ENCODE data around the gene MRAP. TPM values are rescaled to one million over a fixed set of nuclear protein-coding genes. Genes with fewer than 3 reads are reported as not detected.
A peak's percentile ranks its signal among the peaks of the same experiment; 100 is the strongest.

Gene MRAP
- total and polyA plus RNA-seq, 9 of the 15 experiments (the other 6 are each of a cell fraction or from before 2014, with no cell fraction given): 0.63 to 2.3 TPM; not detected in 7

DNA sequence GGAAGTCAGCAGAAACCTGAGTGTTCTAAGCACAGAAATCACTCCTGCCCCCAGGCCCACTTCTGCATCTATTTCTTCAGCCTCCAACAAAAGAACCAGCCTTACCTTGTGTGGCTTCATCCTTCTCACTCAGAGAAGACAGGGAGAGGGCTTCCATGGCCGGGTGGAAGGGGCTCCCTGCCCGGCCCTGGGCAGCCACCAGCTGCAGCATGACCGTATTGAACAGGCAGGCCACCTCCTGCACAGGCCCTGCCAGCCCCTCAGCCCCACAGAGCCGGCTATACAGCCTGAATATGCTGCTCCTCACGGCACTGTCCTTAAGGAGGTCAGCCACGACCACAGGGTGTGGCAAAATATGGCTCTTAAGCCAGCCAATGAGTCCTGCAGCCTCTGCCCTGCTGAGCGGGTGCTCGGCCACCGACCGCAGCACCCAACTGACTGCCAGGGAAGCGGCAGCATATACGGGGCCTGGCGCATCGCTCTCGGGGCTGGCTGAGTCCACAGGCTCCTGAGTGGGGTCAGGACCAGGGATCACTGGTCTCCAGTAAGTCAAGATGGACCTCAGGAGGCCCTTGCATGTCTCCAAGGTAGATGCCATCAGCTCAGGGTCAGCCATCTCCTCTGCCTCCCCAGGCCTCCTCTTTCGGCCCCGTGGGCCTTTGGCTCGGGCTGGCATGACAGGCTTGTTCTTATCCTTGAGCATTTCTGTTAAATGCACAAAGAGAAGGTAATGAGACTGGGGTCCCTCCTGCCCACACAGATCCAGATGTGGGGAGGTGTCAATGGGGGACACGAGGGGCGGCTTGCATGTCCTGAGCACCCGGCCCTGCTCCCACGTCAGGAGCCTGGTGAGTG, 17.9 kb downstream of the MRAP start:
- ATAC-seq: no peak
- FAIRE-seq: no peak

More for the DNA sequence above, 17.9 kb downstream of the MRAP start:
- BruUV-seq (replicated peaks): no TSS peak
- DNase-seq (ENCODE audit: extremely low read depth in 1 of 4, low spot score in 3 of 4): no peak
- Histone ChIP-seq H3K79me2 (ENCODE audit: control insufficient read depth, insufficient read depth, low read length) (no peaks in the 10 kb centered on the region), H3K4me1 (replicated peaks in 1 of 2; ENCODE audit: control insufficient read depth in 2 of 2, insufficient read depth in 2 of 2, low read length in 2 of 2) (peaks cover 0 to 9% of the 10 kb centered on the region in 2 experiments; a peak in 1 of 5 replicates), H3K4me3 (no peak overlapping the region), H3K4me2 (ENCODE audit: insufficient read depth, low read length) (no peak overlapping the region), H3K9me1 (ENCODE audit: control insufficient read depth, insufficient read depth, low read length) (no peaks in the 10 kb centered on the region), H3K9ac (ENCODE audit: insufficient read depth in 1 of 2, low read depth in 2 of 2, low read length in 2 of 2) (no peak overlapping the region; a peak in 1 of 4 replicates), H3K9me3 (replicated peaks; ENCODE audit: control insufficient read depth, insufficient read depth, low read depth, low read length) (no peaks in the 10 kb centered on the region), H3K36me3 (ENCODE audit: control insufficient read depth, insufficient read depth, low read length) (peaks cover 97% of the 10 kb centered on the region), H4K20me1 (replicated peaks; ENCODE audit: control insufficient read depth, insufficient read depth, low read length) (0 out of 2 replicates have a peak, but pooled peaks cover 4% of the 10 kb centered on the region), H2AFZ (ENCODE audit: low read depth, low read length) (no peak overlapping the region), H3K27me3 (ENCODE audit: control insufficient read depth in 2 of 2, insufficient read depth in 2 of 2, low read length in 2 of 2) (no peaks in the 10 kb centered on the region), H3K27ac (ENCODE audit: extremely low read depth, low read depth, low read length) (no peak overlapping the region)
- 96% methylated on average over 22 of the region's 22 CpGs for WGBS (ENCODE audit: insufficient coverage, low coverage, missing lambda C conversion rate)
- POLR2A ChIA-PET: interaction anchor here (1.2 kb wide), 1 partner anchor 8 kb away, joined by 4 read pairs; no protein-coding TSS in a partner anchor
- CTCF ChIA-PET (ENCODE audit: low intra/inter-chr PET ratio): no interaction called here
- in situ Hi-C loops (cut with MboI) (no loop called here), intact Hi-C loops (cut with micrococcal nuclease) (no loop called here)
- peak; percentile 24; the same call in 1 of the 2 replicates for TF ChIP-seq POLR2G (IDR thresholded peaks at IDR 0.05; ENCODE audit: low read depth, low read length)
- TF ChIP-seq, protein P1, sequence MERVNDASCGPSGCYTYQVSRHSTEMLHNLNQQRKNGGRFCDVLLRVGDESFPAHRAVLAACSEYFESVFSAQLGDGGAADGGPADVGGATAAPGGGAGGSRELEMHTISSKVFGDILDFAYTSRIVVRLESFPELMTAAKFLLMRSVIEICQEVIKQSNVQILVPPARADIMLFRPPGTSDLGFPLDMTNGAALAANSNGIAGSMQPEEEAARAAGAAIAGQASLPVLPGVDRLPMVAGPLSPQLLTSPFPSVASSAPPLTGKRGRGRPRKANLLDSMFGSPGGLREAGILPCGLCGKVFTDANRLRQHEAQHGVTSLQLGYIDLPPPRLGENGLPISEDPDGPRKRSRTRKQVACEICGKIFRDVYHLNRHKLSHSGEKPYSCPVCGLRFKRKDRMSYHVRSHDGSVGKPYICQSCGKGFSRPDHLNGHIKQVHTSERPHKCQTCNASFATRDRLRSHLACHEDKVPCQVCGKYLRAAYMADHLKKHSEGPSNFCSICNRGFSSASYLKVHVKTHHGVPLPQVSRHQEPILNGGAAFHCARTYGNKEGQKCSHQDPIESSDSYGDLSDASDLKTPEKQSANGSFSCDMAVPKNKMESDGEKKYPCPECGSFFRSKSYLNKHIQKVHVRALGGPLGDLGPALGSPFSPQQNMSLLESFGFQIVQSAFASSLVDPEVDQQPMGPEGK (CRISPR knock-in tag; IDR thresholded peaks at IDR 0.05; ENCODE audit: borderline replicate concordance): no peak

Data from K562 (cell line).